Measurements from ENCODE around the gene DEK.

- TF ChIP-seq JUN (CRISPR knock-in tag; IDR thresholded peaks at IDR 0.05) (no peak), CTCF (CRISPR knock-in tag; IDR thresholded peaks at IDR 0.05) (no peak), EP300 (IDR thresholded peaks at IDR 0.05; ENCODE audit: low read depth in 2 of 2, low read length in 2 of 2) (no peak), EP300 (CRISPR knock-in tag; IDR thresholded peaks at IDR 0.05; ENCODE audit: borderline replicate concordance) (no peak), LBX2 (CRISPR knock-in tag; IDR thresholded peaks at IDR 0.05; ENCODE audit: borderline replicate concordance) (no peak), ZBTB20 (CRISPR knock-in tag; IDR thresholded peaks at IDR 0.05; ENCODE audit: borderline replicate concordance, low read depth) (no peak), ATRX (CRISPR knock-in tag; IDR thresholded peaks at IDR 0.05; ENCODE audit: borderline replicate concordance) (no peak), ZNF724P (CRISPR knock-in tag; IDR thresholded peaks at IDR 0.05; ENCODE audit: borderline replicate concordance) (no peak), ZNF234 (CRISPR knock-in tag; conservative IDR thresholded peaks at IDR 0.05) (no peak), ATF3 (CRISPR knock-in tag; IDR thresholded peaks at IDR 0.05) (no peak)
These were observed 78.7 kb downstream of the DEK start for GRCh38 chr6:18185624-18186023.
